Skin epidermis (tissue), 12 donors: Measurements from ENCODE around the gene ST3GAL5.

ENCODE experiments used
- H3K27ac ChIP-seq, 21 experiments: fragments of 200-600 bp; sonication (generic) in 11 of 21; one replicate each; pipeline ENCODE4 v1.5.0; 2020; ENCODE audit warnings: mild to moderate bottlenecking in 3 of 21, inconsistent platforms in 2 of 21, moderate library complexity in 2 of 21
- H3K4me3 ChIP-seq, 7 experiments: fragments of 200-600 bp; sonication (generic) in 2 of 7; one replicate each; pipeline ENCODE4 v1.5.0; 2020; ENCODE audit warnings: inconsistent platforms in 2 of 7, mild to moderate bottlenecking in 2 of 7, moderate library complexity in 1 of 7

The ST3GAL5 gene

GRCh38 chr2:85872536-85873161 is 16.1 kb downstream of the ST3GAL5 start:
- no peak overlapping the region for H3K4me3 ChIP-seq

GRCh38 chr2:85871494-85872164 is 17.2 kb downstream of the ST3GAL5 start:
- Histone ChIP-seq H3K4me3 (no peak overlapping the region), H3K27ac (peak overlapping the region in 2 of 21 experiments; percentile 13 to 22)

More at GRCh38 chr2:85872536-85873161, 16.1 kb downstream of the ST3GAL5 start:
- no peak overlapping the region for H3K27ac ChIP-seq

GRCh38 chr2:85868822-85869221 is 20.0 kb downstream of the ST3GAL5 start:
- no peak overlapping the region for H3K27ac ChIP-seq
- H3K4me3 ChIP-seq: no peak overlapping the region

GRCh38 chr2:85867556-85868292 is 21.1 kb downstream of the ST3GAL5 start:
- no peak overlapping the region for H3K27ac ChIP-seq

GRCh38 chr2:85867121-85867520 is 21.7 kb downstream of the ST3GAL5 start:
- H3K4me3 ChIP-seq: no peak overlapping the region
- H3K27ac ChIP-seq: no peak overlapping the region

More at GRCh38 chr2:85867556-85868292, 21.1 kb downstream of the ST3GAL5 start:
- H3K4me3 ChIP-seq: no peak overlapping the region

GRCh38 chr2:85866165-85866659 is 22.6 kb downstream of the ST3GAL5 start:
- Histone ChIP-seq H3K4me3 (no peak overlapping the region), H3K27ac (peak overlapping the region in 1 of 21 experiments; percentile 8)

GRCh38 chr2:85865539-85866164 is 23.1 kb downstream of the ST3GAL5 start:
- Histone ChIP-seq H3K27ac (peak overlapping the region in 2 of 21 experiments; percentile 8 to 46), H3K4me3 (no peak overlapping the region)

- H3K27ac ChIP-seq: no peak overlapping the region
- no peak overlapping the region for H3K4me3 ChIP-seq
Measured at GRCh38 chr2:85864654-85865053, 24.1 kb downstream of the ST3GAL5 start.

GRCh38 chr2:85862426-85862825 is 26.4 kb downstream of the ST3GAL5 start:
- Histone ChIP-seq H3K27ac (peak overlapping the region in 4 of 21 experiments; percentile 3 to 70 (median 54)), H3K4me3 (no peak overlapping the region)

- Histone ChIP-seq H3K4me3 (no peak overlapping the region), H3K27ac (peak overlapping the region in 5 of 21 experiments; percentile 17 to 70 (median 50))
Measured at GRCh38 chr2:85861650-85862049, 27.1 kb downstream of the ST3GAL5 start.

GRCh38 chr2:85861180-85861579 is 27.6 kb downstream of the ST3GAL5 start:
- H3K4me3 ChIP-seq: no peak overlapping the region
- H3K27ac ChIP-seq: peak overlapping the region in 7 of 21 experiments; percentile 11 to 70 (median 35)

- Histone ChIP-seq H3K4me3 (no peak overlapping the region), H3K27ac (no peak overlapping the region)
Measured at GRCh38 chr2:85858841-85859240, 29.9 kb downstream of the ST3GAL5 start.

GRCh38 chr2:85854897-85855296 is 33.9 kb downstream of the ST3GAL5 start:
- Histone ChIP-seq H3K27ac (peak overlapping the region in 8 of 21 experiments; percentile 72 to 99 (median 86)), H3K4me3 (no peak overlapping the region)

GRCh38 chr2:85854166-85854509 is 34.7 kb downstream of the ST3GAL5 start:
- Histone ChIP-seq H3K27ac (peak overlapping the region in 19 of 21 experiments; percentile 22 to 99 (median 76)), H3K4me3 (peak overlapping the region in 1 of 7 experiments; percentile 6)

- H3K4me3 ChIP-seq: peak overlapping the region in 1 of 7 experiments; percentile 6
- H3K27ac ChIP-seq: peak overlapping the region in 20 of 21 experiments; percentile 22 to 99 (median 76)
Measured at GRCh38 chr2:85853499-85854165, 35.2 kb downstream of the ST3GAL5 start.

GRCh38 chr2:85852937-85853498 is 35.8 kb downstream of the ST3GAL5 start:
- peak overlapping the region in 20 of 21 experiments; percentile 22 to 99 (median 76) for H3K27ac ChIP-seq
- H3K4me3 ChIP-seq: peak overlapping the region in 1 of 7 experiments; percentile 4

GRCh38 chr2:85852152-85852840 is 36.5 kb downstream of the ST3GAL5 start:
- Histone ChIP-seq H3K27ac (peak overlapping the region in 20 of 21 experiments; percentile 22 to 99 (median 76)), H3K4me3 (peak overlapping the region in 1 of 7 experiments; percentile 4)
